Gastrocnemius medialis (tissue), 4 donors: ENCODE measurements around the gene MNX1.

Experiments used
- CTCF ChIP-seq, 5 experiments: fragments of 450-650 bp in 3 of 5; fragments of 200-600 bp in 2 of 5; sonication (generic) in 2 of 5; IDR thresholded peaks in 4 of 5; conservative IDR thresholded peaks in 1 of 5; 1 replicate in 4 of 5; 2 replicates in 1 of 5; pipeline ENCODE4 v1.5.1; 2016 to 2019; ENCODE audit warnings: antibody characterized with exemption in 5 of 5, mild to moderate bottlenecking in 3 of 5, moderate library complexity in 3 of 5
- POLR2A ChIP-seq, 2 donors: fragments of 450-650 bp; IDR thresholded peaks; one replicate each; pipeline ENCODE4 v1.6.1; 2017; ENCODE audit warnings: antibody characterized with exemption in 2 of 2, mild to moderate bottlenecking in 2 of 2, moderate library complexity in 2 of 2

GRCh38 chr7:156979007-156979606, 31.4 kb downstream of the MNX1 start:
- TF ChIP-seq CTCF (IDR thresholded peaks at IDR 0.05 in 4 of 5, conservative IDR thresholded peaks at IDR 0.05 in 1 of 5): no peak
- TF ChIP-seq POLR2A (IDR thresholded peaks at IDR 0.05): no peak
